ENCODE results near the gene PDIA4.

GRCh38 chr7:149022756-149023360, 5.4 kb downstream of the PDIA4 start:
- TF ChIP-seq, protein P1, sequence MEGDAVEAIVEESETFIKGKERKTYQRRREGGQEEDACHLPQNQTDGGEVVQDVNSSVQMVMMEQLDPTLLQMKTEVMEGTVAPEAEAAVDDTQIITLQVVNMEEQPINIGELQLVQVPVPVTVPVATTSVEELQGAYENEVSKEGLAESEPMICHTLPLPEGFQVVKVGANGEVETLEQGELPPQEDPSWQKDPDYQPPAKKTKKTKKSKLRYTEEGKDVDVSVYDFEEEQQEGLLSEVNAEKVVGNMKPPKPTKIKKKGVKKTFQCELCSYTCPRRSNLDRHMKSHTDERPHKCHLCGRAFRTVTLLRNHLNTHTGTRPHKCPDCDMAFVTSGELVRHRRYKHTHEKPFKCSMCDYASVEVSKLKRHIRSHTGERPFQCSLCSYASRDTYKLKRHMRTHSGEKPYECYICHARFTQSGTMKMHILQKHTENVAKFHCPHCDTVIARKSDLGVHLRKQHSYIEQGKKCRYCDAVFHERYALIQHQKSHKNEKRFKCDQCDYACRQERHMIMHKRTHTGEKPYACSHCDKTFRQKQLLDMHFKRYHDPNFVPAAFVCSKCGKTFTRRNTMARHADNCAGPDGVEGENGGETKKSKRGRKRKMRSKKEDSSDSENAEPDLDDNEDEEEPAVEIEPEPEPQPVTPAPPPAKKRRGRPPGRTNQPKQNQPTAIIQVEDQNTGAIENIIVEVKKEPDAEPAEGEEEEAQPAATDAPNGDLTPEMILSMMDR (IDR thresholded peaks at IDR 0.05) = no peak
- no peak for TF ChIP-seq POLR2A (IDR thresholded peaks at IDR 0.05; ENCODE audit: low read depth)
